H1 (cell line): ENCODE results near the gene RAB44. TPM values are rescaled to one million over a fixed set of nuclear protein-coding genes. Genes with fewer than 3 reads are reported as not detected.

Source experiments
- BACH1 ChIP-seq: IDR thresholded peaks from 2 replicates; pipeline ENCODE4 v1.6.1; 2012; ENCODE audit warnings: low read length, improper control_type of control experiment
- CBX8 ChIP-seq: fragments of 300-800, 300-1000 bp; sonication (generic); IDR thresholded peaks from 2 replicates; pipeline ENCODE4 v1.7.1; 2016; ENCODE audit warnings: low read depth, low read length, borderline replicate concordance
- EGR1 ChIP-seq: IDR thresholded peaks from 2 replicates; pipeline ENCODE4 v1.6.1; 2011; ENCODE audit warnings: low read depth, low read length, borderline replicate concordance
- NANOG ChIP-seq: IDR thresholded peaks from 2 replicates; pipeline ENCODE4 v1.6.1; 2011; ENCODE audit warnings: low read length, low read depth, mild to moderate bottlenecking, inconsistent platforms; ENCODE audit not compliant: insufficient read depth, poor library complexity, severe bottlenecking
- PHF8 ChIP-seq: fragments of 200-600 bp; sonication (generic); conservative IDR thresholded peaks from 2 replicates; pipeline ENCODE4 v1.7.1; 2012; ENCODE audit warnings: low read depth, mild to moderate bottlenecking, inconsistent platforms, low read length, moderate library complexity
- TCF12 ChIP-seq: IDR thresholded peaks from 2 replicates; pipeline ENCODE4 v1.6.1; 2011; ENCODE audit warnings: low read depth, mild to moderate bottlenecking, low read length
- ZNF274 ChIP-seq: IDR thresholded peaks from 2 replicates; pipeline ENCODE4 v1.7.0; 2012; ENCODE audit warnings: low read length, borderline replicate concordance; ENCODE audit errors: extremely low read depth
- polyA plus RNA-seq, 7 experiments: library from polyadenylated mRNA; depleted of rRNA in 3 of 7; stranded (reverse) in 5 of 7; unstranded in 2 of 7; fragments of >200 nt in 5 of 7; fragments of 200-250 nt in 2 of 7; gene quantifications; 1 replicate in 5 of 7; 2 replicates in 1 of 7; 4 replicates in 1 of 7; pipeline versions ENCODE4 v1.2.1 to v1.2.3, GENCODE V29; 2011 to 2013; ENCODE audit warnings: missing spikeins in 2 of 7, mixed read lengths in 2 of 7
- total RNA-seq: library from RNA; stranded (reverse); fragmentation: NEBNext Ultra II Directional; extraction: Animal tissue kit (Norgen Biotek cat#: 25700); gene quantifications from 2 replicates; pipeline ENCODE4 v1.2.1, GENCODE V29; 2021

Gene RAB44
- total and polyA plus RNA-seq, 2 of the 8 experiments (the other 6 are each of a cell fraction or from before 2014, with no cell fraction given), result 0.02 TPM; not detected in 1

- TF ChIP-seq EGR1 (no peak), CBX8 (no peak), PHF8 (no peak), BACH1 (no peak), TCF12 (no peak), ZNF274 (no peak), NANOG (no peak)
These were observed 45.4 kb downstream of the RAB44 start (continued) for GRCh38 chr6:36743032-36743431.
